NCI-H2171 treated with DMSO at 0.1 percent for 48 hours (cell line): ENCODE results near the gene GALNT2.

ENCODE experiments used
- DNase-seq: peaks from one replicate; lab custom pipeline; 2025; lab: John Stamatoyannopoulos, UW

The GALNT2 gene

GRCh38 chr1:230237009-230237370, 170.0 kb downstream of the GALNT2 start:
- DNase-seq: no peak

GRCh38 chr1:230237805-230238204, 170.8 kb downstream of the GALNT2 start:
- DNase-seq: no peak

GRCh38 chr1:230240446-230241086, 173.5 kb downstream of the GALNT2 start:
- DNase-seq: no peak

GRCh38 chr1:230242326-230242725, 175.3 kb downstream of the GALNT2 start:
- no peak for DNase-seq

GRCh38 chr1:230243146-230243545, 176.1 kb downstream of the GALNT2 start:
- no peak for DNase-seq

GRCh38 chr1:230243583-230244353, 176.7 kb downstream of the GALNT2 start:
- DNase-seq: no peak

- DNase-seq: no peak
These were observed 179.5 kb downstream of the GALNT2 start for GRCh38 chr1:230246551-230246950.

- no peak for DNase-seq
These were observed 181.2 kb downstream of the GALNT2 start for GRCh38 chr1:230248016-230248888.

- no peak for DNase-seq
These were observed 181.8 kb downstream of the GALNT2 start for GRCh38 chr1:230248889-230249270.

- DNase-seq: no peak
These were observed 182.8 kb downstream of the GALNT2 start for GRCh38 chr1:230249695-230250480.

- no peak for DNase-seq
These were observed 183.6 kb downstream of the GALNT2 start for GRCh38 chr1:230250666-230251065.

GRCh38 chr1:230251644-230252191, 184.7 kb downstream of the GALNT2 start:
- DNase-seq: no peak

GRCh38 chr1:230253150-230253549, 186.1 kb downstream of the GALNT2 start:
- DNase-seq: no peak

GRCh38 chr1:230254265-230254664, 187.2 kb downstream of the GALNT2 start:
- DNase-seq: no peak

GRCh38 chr1:230255116-230255515, 188.1 kb downstream of the GALNT2 start:
- DNase-seq: no peak

- no peak for DNase-seq
These were observed 189.0 kb downstream of the GALNT2 start for GRCh38 chr1:230255991-230256390.

GRCh38 chr1:230256896-230257295, 189.9 kb downstream of the GALNT2 start:
- no peak for DNase-seq

- DNase-seq: no peak
These were observed 192.6 kb downstream of the GALNT2 start for GRCh38 chr1:230259621-230260020.

- DNase-seq: no peak
These were observed 193.8 kb downstream of the GALNT2 start for GRCh38 chr1:230260831-230261230.

- no peak for DNase-seq
These were observed 195.1 kb downstream of the GALNT2 start for GRCh38 chr1:230261928-230262650.
